Body of pancreas (tissue), 4 donors: ENCODE measurements around the gene METTL25B. TPM values are rescaled to one million over a fixed set of nuclear protein-coding genes. Genes with fewer than 3 reads are reported as not detected.

Experiments used
- ATAC-seq: fragments of 150-250 bp; one replicate; pipeline ENCODE4 v1.9.1; 2016
- DNase-seq, 4 donors: peaks; one replicate each; pipeline ENCODE4 v3.0.0-alpha.2; 2019
- H3K27ac ChIP-seq, 4 donors: fragments of 200-600 bp; sonication (generic); 1 replicate in 3 of 4; 2 replicates in 1 of 4; pipeline versions ENCODE4 v1.5.1 to v1.6.1; 2016 to 2019; ENCODE audit warnings: mild to moderate bottlenecking in 1 of 4, mixed read lengths in 1 of 4, moderate library complexity in 1 of 4
- H3K27me3 ChIP-seq, 2 donors: fragments of 200-600 bp; sonication (generic); one replicate each; pipeline ENCODE4 v1.6.0; 2016; ENCODE audit warnings: mild to moderate bottlenecking in 1 of 2
- H3K36me3 ChIP-seq, 2 donors: fragments of 200-600 bp; sonication (generic); replicated peaks in 1 of 2; 2 replicates each; pipeline ENCODE4 v1.5.1; 2016; ENCODE audit warnings: low read depth in 2 of 2; ENCODE audit not compliant: insufficient read depth in 1 of 2
- H3K4me1 ChIP-seq: fragments of 200-600 bp; sonication (generic); one replicate; pipeline ENCODE4 v1.6.0; 2016
- H3K4me3 ChIP-seq, 2 donors: fragments of 200-600 bp; sonication (generic); 1 replicate in 1 of 2; 2 replicates in 1 of 2; pipeline ENCODE4 v1.5.1; 2016 to 2019
- H3K9me3 ChIP-seq, 3 donors: fragments of 200-600 bp; sonication (generic); 1 replicate in 2 of 3; 2 replicates in 1 of 3; pipeline ENCODE4 v1.5.1; 2016
- CTCF ChIP-seq, 7 experiments: fragments of 450-650 bp in 4 of 7; fragments of 200-600 bp in 3 of 7; sonication (generic) in 3 of 7; IDR thresholded peaks; one replicate each; pipeline ENCODE4 v1.5.1; 2016 to 2019; ENCODE audit warnings: antibody characterized with exemption in 7 of 7
- POLR2A ChIP-seq, 3 donors: fragments of 450-650 bp; IDR thresholded peaks; one replicate each; pipeline ENCODE4 v1.6.1; 2016; ENCODE audit warnings: antibody characterized with exemption in 3 of 3, mild to moderate bottlenecking in 2 of 3
- WGBS, 2 donors: methylation state at CpG; one replicate each; pipeline ENCODE4 v1.1.5; 2017; 5-methylcytosine and 5-hydroxymethylcytosine counted together
- intact Hi-C: fragments of 100-400 bp; cut with DNase I; formaldehyde crosslinking; loops from one replicate; pipeline ENCODE4 v1.15.1; 2023
- total RNA-seq, 2 donors: library from RNA; depleted of rRNA; stranded (reverse); fragments of >200 nt; gene quantifications; one replicate each; pipeline ENCODE4 v1.1.0, GENCODE V29; 2016

The METTL25B gene
- total RNA-seq, 2 donors from 2014 or later: 14.5 to 68.2 TPM

- Histone ChIP-seq H3K27me3 (no peaks in the 10 kb centered on the region), H3K9me3 (no peaks in the 10 kb centered on the region), H3K27ac (peak overlapping the region in 2 of 4 donors; percentile 4 to 28), H3K4me3 (no peak overlapping the region), H3K4me1 (peaks cover 60% of the 10 kb centered on the region), H3K36me3 (peaks cover 0 to 8% of the 10 kb centered on the region in 2 donors)
- 79 to 86% methylated on average over 12 to 14 of the region's 14 CpGs for WGBS, 2 donors
- ATAC-seq (no peak), DNase-seq (no peak)
- intact Hi-C loops: no loop called here
- no peak for TF ChIP-seq CTCF (IDR thresholded peaks at IDR 0.05)
- TF ChIP-seq POLR2A (IDR thresholded peaks at IDR 0.05): no peak
These were observed 16.6 kb downstream of the METTL25B start for GRCh38 chr1:156744786-156745419.

DNA sequence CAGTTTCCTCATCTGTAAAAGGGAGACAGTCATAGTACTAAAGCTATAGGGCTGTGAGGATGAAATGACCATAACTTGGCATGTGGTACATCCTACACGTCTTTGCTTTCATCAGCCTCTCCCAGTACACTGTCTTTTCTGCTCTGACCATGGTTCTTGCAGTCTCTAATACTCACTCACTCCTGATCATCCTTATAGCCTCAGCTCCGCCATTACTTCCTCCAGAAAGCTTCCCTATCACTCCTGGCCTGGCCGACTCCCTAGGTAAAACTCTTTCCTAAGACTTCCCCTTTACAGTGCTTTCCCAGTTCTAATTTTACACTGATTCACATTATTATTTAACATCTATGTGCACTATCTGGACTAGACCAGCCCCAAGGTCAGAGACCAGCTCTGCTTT, 17.6 kb downstream of the METTL25B start:
- peaks cover 61% of the 10 kb centered on the region for H3K4me1 ChIP-seq
- no peak overlapping the region for H3K4me3 ChIP-seq
- peak overlapping the region in 3 of 4 donors; percentile 92 to 99 (median 98) for H3K27ac ChIP-seq
- H3K27me3 ChIP-seq: no peaks in the 10 kb centered on the region
- H3K9me3 ChIP-seq: no peaks in the 10 kb centered on the region
- peaks cover 0 to 8% of the 10 kb centered on the region in 2 donors for H3K36me3 ChIP-seq
- intact Hi-C loops: no loop called here
- TF ChIP-seq POLR2A (IDR thresholded peaks at IDR 0.05) (no peak), CTCF (IDR thresholded peaks at IDR 0.05) (no peak)
- DNase-seq (no peak), ATAC-seq (no peak)
- WGBS, 2 donors: 43 to 44% methylated on average over 3 of the region's 3 CpGs

GRCh38 chr1:156746406-156746727, 18.1 kb downstream of the METTL25B start:
- Histone ChIP-seq H3K9me3 (no peaks in the 10 kb centered on the region), H3K27ac (peak overlapping the region; percentile 92 to 99 (median 98)), H3K36me3 (peaks cover 0 to 8% of the 10 kb centered on the region in 2 donors), H3K4me1 (peaks cover 59% of the 10 kb centered on the region), H3K27me3 (no peaks in the 10 kb centered on the region), H3K4me3 (no peak overlapping the region)
- DNase-seq (no peak), ATAC-seq (no peak)
- TF ChIP-seq CTCF (IDR thresholded peaks at IDR 0.05) (no peak), POLR2A (IDR thresholded peaks at IDR 0.05) (no peak)
- intact Hi-C loops: no loop called here
- 32 to 61% methylated on average over 2 to 9 of the region's 9 CpGs for WGBS, 2 donors

- 1 to 2% methylated on average over 8 to 24 of the region's 29 CpGs for WGBS, 2 donors
These were observed 18.7 kb downstream of the METTL25B start for GRCh38 chr1:156746728-156747631.

More at GRCh38 chr1:156746728-156747631, 18.7 kb downstream of the METTL25B start:
- Histone ChIP-seq H3K4me1 (peaks cover 53% of the 10 kb centered on the region), H3K9me3 (no peaks in the 10 kb centered on the region), H3K27me3 (no peaks in the 10 kb centered on the region), H3K27ac (peak overlapping the region; percentile 92 to 99 (median 98)), H3K4me3 (no peak overlapping the region), H3K36me3 (peaks cover 0 to 8% of the 10 kb centered on the region in 2 donors)
- intact Hi-C loops: no loop called here
- DNase-seq (peak; percentile 93 to 97 (median 95)), ATAC-seq (peak; percentile 55)
- TF ChIP-seq POLR2A (IDR thresholded peaks at IDR 0.05): peak; percentile 58 to 73 (median 73)
- peak in 4 of 7 experiments; percentile 14 to 36 (median 26) for TF ChIP-seq CTCF (IDR thresholded peaks at IDR 0.05)
